Measurements from ENCODE around the gene IGSF10.

Gene IGSF10

DNA sequence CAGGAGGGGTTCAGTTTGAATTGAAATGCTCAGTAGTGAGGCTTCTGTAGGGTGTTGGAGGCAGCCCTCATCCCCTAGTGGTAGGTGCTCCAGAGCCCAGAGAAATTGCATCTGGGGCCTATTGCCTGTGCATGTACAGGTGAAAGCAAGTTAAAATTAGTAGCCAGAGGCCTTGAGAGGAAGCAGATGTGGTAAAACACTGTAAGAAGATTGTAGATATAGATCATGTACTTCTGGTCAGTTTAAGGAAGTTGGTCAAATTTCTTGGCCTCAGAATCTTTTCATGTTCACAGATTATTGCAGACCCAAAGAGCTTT, 34.6 kb downstream of the IGSF10 start:
- TF ChIP-seq, protein P1, sequence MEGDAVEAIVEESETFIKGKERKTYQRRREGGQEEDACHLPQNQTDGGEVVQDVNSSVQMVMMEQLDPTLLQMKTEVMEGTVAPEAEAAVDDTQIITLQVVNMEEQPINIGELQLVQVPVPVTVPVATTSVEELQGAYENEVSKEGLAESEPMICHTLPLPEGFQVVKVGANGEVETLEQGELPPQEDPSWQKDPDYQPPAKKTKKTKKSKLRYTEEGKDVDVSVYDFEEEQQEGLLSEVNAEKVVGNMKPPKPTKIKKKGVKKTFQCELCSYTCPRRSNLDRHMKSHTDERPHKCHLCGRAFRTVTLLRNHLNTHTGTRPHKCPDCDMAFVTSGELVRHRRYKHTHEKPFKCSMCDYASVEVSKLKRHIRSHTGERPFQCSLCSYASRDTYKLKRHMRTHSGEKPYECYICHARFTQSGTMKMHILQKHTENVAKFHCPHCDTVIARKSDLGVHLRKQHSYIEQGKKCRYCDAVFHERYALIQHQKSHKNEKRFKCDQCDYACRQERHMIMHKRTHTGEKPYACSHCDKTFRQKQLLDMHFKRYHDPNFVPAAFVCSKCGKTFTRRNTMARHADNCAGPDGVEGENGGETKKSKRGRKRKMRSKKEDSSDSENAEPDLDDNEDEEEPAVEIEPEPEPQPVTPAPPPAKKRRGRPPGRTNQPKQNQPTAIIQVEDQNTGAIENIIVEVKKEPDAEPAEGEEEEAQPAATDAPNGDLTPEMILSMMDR (IDR thresholded peaks at IDR 0.05) = no peak

DNA sequence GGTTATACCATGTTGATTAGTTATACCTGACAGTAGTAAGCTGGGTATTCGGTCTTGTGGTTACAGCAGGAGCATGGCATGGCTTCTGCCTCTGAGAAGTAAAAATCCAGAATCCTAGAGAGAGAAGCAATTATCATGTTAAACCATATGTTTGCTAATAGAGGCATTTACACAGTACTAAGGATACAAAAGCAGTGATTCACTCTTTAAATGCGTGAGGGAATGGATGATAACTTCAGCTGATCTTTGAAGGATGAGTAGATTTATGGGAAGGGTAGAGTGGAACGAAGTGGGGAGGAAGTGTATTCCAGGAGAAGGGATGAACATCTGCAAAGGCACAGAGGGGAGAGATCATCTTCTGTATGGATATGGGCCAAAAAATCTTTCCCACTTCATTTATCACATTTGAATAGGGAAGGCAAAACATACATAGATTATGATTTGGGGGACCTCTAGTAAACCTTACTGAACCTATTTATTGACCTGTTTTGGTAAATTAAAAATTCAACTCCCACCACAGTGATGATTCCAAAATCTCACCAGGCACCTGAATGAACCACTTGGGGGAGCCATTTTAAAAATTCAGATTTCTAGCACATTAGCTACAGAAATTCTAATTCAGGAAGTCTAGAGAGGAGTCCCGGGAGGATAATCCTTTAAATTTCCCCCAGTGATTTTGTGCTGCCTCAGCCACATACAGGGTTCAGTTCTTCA, 35.1 kb downstream of the IGSF10 start:
- TF ChIP-seq, protein P1 (IDR thresholded peaks at IDR 0.05) = peak; percentile 40; the same call in 1 of the 2 replicates

DNA sequence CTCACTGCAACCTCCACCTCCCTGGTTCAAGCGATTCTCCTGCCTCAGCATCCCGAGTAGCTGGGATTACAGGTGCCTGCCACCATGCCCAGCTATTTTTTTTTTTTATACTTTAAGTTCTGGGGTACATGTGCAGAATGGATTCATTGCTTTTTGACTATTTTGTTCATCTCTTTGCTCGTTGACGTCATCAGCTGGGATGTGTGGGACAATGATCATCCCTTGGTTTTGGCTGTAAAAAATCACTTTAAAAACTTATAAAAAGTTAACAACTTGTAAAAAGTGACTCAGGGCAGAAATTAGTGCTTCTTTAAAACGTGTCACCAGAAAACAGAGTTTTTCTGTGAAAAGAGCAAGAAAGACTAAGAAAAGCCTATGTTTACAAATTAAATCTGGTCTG, 37.8 kb downstream of the IGSF10 start:
- TF ChIP-seq, protein P1 (IDR thresholded peaks at IDR 0.05) = no peak

DNA sequence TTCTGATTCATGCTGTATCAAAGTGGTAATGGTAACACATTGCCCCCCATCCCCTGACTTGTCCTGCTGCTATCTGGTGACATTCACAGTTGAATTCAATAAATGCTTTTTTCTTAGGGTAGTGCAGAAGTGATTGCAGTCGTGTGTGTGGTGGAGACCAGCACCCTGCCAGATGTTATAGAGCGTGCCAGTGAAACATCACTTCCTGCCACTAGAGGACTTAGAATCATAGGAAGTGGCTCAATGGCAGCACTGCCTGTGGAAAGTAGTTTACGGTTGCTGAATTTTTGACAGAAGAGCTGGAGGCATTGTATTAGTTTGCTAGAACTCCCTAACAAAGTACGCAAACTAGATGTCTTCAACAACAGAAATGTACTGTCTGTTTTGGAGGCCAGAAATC, 38.9 kb downstream of the IGSF10 start:
- TF ChIP-seq, protein P1 (IDR thresholded peaks at IDR 0.05) = no peak

DNA sequence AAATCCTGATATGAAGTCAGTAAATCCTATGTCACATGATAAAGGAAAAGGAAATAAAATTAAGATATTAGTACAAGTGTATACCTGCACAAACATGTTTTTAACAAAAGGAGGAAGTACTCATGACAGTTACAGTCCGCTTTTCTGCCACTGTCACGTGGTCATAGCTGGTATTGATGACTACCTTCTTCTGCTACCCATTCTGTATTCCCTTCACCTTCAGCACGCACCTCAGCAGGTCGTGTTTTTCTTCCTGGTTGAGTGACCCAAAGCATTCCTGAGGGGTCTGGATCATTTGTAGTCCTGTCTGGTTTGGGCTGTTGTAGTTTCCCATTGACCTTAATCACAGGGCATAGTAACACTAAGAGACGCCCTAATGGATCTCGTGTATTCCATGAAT, 41.1 kb downstream of the IGSF10 start:
- TF ChIP-seq, protein P1 (IDR thresholded peaks at IDR 0.05) = no peak

DNA sequence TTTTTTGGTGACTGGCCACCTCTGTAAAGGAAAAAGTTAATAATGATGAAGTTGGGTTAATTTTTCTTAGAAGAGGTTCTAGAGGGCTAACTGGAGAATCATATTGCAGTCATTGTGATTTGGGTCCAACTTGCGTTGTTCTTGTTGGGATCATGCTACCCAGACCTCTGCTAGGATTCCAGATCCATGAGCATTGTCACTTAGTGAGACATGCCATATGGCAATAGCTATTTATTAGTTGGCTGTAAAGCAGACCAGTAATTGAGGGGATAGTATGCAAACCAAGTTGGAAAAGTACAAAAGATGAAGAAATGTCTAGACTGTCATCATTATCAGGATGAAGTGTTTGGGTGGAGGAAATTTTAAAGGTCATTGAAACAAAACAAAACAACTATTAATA, 45.6 kb downstream of the IGSF10 start:
- TF ChIP-seq, protein P1 (IDR thresholded peaks at IDR 0.05) = no peak

DNA sequence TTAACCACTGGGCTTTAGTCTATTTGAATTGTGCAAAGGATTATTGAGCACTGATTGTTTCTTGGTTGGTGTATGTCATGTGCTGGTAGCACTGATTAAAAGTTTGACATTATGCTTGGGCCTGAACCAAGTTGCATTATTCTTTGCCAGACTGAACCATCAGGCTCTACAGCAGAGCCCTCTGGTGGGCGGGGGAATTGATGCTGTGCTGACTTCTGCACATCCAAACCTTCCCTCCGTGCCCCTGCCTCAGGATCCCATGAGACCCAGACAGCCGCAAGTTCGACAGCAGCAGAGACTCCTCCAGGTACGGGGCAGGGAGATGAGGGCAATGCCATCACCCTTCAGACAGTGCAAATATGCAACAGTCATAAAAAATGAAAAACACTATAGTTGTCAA, 47.9 kb downstream of the IGSF10 start:
- TF ChIP-seq, protein P1 (IDR thresholded peaks at IDR 0.05) = no peak
